NB4 (cell line): ENCODE data around the gene GAS1.

Source experiments
- CTCF ChIP-seq: IDR thresholded peaks from one replicate; pipeline ENCODE4 v1.5.1; 2012; ENCODE audit warnings: low read depth, low read length
- MAX ChIP-seq: IDR thresholded peaks from 2 replicates; pipeline ENCODE4 v1.6.1; 2011; ENCODE audit warnings: low read depth, low read length

GRCh38 chr9:86941197-86941596 lies 6.1 kb downstream of the GAS1 start:
- TF ChIP-seq MAX (no peak), CTCF (no peak)
